Fibroblast of skin of back (primary cell): ENCODE measurements around the gene CMTM7.
"Not testable (repeated sequence)": the region's sequence is repeated elsewhere in the genome, so short reads cannot be mapped to it uniquely, and the experiment has no call there.

ENCODE experiments used
- DNase-seq: peaks from one replicate; pipeline ENCODE4 v3.0.0-alpha.2; 2013

Gene CMTM7

DNA sequence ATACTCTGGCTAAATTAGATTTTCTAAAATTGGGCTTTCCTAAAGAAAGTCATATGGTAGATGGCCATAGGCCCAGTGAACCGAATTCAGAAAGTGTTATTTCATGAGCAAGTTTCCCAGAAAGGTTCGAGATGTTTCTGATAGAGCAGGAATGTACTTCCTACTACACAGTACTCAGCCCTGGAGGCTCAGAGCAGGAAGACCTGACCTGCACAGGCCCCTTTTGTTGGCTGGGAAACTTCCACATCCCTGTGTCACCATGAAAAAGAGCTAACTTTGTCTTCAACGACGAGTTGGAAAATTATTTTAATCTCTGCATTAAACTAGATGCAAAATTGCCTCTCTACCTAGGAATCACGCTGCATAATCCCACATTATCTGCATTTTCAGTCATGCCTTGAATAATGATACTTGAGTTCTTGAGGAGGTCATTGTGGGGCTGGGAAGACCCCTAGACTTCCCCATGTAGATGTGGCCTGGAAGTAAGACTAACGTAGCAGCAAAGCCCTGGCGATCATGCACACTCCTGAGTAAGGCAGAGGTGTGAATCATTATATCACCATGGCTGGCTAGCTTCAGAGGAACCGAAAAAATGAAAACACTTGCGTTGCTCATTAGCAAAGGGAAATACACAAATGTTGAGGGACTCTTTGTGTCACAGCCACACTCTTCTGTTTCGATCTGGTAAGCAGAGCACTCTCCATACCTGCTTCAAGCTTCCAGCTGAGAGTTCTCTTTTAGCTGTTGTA, 47.1 kb downstream of the CMTM7 start:
- no peak for DNase-seq

DNA sequence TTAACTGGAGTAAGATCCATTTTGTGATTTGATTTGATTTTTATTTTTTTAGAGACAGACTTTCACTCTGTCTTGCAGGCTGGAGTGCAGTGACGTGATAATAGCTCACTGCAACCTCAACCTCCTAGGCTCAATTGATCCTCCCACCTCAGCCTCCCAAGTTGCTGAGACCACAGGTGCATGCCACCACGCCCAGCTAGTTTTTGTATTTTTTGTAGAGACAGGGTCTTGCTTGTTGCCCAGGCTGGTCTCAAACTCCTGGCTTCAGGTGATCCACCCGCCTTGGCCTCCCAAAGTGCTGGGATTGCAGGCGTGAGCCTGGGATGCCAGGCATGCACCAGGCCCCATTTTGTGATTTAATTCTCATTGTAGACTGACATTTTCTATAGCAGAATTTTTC, 47.8 kb downstream of the CMTM7 start:
- DNase-seq, result not testable (repeated sequence)

DNA sequence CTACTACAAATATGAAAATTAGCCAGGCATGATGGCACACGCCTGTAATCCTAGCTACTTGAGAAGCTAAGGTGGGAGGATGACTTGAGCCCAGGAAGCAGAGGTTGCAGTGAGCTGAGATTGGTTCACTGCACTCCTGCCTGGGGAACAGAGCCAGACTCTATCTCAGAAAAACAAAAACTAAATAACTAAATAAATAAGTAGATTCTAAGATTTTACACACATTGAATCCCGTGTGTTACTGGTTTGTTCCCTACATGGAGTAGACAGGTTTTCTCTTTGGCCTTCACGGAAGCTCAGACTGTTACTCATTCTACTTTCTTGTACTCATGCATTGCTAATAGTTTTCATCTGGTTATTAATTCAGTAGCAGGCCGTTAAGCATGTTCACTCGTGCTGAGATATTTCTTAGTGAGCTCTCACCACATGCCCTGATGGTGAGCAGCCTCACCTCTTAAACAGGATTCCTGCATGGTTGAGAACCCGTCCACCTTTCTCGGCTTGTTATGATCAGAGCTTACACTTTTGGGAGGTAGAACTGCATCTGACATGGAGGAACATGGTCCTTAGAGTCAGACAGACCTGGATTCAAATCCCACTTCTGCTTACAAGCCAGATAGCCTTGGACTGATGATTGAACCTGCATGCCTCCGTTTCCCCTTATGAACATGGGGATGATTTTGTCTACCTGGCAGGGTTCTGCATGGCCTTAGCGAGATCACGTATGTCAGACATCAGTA, 49.1 kb downstream of the CMTM7 start:
- DNase-seq, result no peak

DNA sequence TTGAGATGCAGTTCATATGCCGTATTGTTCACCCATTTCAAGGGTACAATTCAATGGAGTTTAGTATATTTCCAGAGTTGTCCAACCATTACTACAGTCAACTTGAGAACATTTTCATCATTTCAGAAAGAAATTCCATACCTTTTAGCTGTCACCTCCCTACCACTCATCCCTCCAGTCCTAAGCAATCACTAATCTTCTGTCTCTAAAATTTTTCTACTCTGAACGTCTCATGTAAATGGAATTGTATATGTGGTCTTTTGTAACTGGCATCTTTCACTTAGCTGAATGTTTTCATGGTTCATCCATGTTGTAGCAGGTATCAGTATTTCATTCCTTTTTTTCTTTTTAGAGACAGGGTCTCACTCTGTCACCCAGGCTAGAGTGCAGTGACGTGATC, 51.1 kb downstream of the CMTM7 start:
- peak; percentile 69 for DNase-seq

DNA sequence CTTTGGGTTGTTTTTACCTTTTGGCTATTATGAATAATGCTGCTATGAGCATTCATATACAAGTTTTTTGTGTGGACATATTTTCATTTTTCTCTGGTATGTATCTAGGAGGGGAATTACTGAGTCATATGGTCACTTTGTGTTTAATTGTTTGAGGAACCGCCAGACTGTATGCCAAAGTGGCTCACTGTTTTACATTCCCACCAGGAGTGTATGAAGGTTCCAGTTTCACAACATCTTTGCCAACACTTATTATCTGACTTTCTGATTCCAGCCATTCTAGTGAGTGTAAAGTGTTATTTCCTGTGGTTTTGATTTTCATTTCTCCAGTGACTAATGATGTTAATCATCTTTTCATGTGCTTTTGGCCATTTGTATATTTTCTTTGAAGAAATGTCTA, 51.8 kb downstream of the CMTM7 start:
- DNase-seq, result peak; percentile 77

DNA sequence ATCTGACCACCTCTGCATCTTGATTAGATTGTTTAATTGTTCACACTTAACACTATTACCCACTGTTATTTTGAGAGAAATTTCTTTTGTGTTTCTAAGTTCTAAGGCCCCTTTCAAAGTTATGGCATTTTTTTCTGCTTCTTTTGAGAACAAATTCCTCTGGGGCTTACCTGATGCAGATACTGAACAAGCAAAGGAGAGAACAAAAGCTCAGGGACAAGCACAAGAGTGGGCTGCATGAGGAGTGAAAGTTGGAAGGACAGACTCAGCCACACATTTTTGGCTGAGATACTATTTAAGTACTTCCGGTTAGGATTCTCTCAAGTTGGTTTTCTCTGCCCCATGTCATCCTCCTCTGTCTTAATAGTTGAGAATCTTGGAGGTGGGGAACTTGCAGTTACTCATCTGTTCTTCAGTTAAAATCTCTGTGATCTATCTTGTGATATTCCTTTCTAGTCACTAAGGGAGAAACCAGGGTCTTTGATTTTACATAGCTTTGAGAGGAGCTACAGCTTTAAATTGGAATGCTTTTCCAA, 56.3 kb downstream of the CMTM7 start:
- DNase-seq, result no peak

DNA sequence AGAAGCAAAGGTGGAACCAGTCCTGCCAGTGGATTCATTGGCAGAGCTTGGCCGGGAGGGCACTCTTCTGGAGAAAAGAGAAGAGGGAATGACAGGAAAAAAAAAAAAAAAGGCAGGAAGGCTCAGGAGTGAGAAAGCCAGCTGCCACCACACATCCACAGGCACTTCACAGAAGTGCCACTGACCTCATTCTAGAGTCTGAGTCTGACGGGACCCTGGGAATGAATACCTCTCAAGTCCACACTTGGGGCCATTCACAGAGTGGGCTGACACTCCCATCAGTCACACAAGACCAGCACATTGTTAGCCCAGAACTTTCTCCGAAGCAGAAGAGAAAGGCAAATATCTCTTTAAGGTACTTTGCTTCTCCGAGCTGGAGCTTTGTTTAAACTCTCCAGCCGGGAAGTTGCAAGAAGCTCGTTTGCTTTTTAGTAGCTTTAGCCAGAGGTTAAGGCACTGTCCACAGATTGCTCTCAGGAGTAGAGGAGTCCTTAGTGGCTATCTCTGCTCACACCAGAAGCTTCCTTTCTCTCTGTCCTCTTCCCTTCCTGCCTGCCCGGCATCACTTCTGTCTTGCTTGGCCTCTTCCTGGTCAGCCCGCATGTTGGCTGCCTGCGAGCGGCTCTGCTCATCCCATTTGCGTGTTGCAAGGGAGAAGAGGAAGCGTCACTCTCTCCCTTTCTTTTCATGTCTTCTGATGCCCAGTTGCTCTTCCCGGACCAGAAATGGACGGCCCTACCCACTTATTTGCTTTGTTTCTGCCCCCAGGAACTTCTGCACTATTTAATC, 57.2 kb downstream of the CMTM7 start:
- DNase-seq, result no peak

GRCh38 chr3:32449691-32450090, 58.0 kb downstream of the CMTM7 start:
- no peak for DNase-seq

GRCh38 chr3:32450426-32450825, 58.8 kb downstream of the CMTM7 start:
- no peak for DNase-seq

DNA sequence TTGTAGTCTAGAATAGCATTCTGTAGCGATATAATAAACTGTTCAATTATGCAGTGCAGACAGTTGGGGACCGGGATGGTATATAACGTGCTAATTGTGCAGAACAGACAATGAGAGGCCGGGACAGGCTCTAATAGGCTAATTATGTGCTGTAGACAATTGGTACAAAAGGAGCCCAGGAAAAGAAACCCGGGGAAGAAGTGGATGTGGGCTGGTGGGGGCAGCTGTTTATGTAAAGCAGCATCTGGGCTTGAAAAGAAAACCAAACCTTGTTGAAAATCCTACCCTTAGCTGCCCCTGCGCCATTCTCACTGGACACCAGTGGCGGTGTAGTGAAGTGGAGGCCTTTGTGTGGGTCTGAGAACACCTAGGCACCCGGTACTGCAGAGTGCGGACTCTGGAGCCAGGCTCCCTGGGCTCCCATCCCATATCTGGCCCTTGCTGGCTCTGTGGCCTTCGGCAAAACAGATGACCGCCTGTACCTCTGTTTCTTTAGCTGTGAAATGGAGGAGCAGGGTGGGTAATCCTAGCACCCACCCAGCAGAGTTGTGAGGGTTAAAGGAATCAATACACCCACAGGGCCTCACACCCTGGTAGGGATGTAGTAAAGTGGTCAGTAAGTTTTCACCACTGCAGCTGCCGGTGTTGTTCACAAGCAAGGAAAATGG, 59.5 kb downstream of the CMTM7 start:
- DNase-seq, result no peak

GRCh38 chr3:32452009-32452408, 60.4 kb downstream of the CMTM7 start:
- DNase-seq, result no peak

DNA sequence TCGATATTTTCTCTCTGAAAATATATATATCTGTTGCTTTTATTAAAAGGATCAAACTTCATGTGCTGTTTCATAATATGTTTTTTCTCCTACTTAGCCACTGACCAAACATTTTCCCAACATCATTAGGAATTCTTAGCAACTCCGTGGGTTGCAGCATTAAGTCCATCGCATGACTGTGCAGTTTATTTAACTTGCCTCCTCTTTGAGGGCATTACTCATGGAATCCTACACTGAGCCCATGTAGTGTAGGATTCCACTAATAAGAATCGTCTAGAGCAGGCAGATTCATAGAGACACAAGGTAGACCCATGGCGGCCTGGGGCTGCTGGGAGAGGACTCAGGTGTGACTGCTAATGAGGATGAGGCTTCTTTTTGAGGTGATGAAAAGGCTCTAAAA, 61.7 kb downstream of the CMTM7 start:
- peak; percentile 78 for DNase-seq

- no peak for DNase-seq
Measured at GRCh38 chr3:32454111-32454510, 62.5 kb downstream of the CMTM7 start.

GRCh38 chr3:32454731-32455608, 63.3 kb downstream of the CMTM7 start:
- no peak for DNase-seq

DNA sequence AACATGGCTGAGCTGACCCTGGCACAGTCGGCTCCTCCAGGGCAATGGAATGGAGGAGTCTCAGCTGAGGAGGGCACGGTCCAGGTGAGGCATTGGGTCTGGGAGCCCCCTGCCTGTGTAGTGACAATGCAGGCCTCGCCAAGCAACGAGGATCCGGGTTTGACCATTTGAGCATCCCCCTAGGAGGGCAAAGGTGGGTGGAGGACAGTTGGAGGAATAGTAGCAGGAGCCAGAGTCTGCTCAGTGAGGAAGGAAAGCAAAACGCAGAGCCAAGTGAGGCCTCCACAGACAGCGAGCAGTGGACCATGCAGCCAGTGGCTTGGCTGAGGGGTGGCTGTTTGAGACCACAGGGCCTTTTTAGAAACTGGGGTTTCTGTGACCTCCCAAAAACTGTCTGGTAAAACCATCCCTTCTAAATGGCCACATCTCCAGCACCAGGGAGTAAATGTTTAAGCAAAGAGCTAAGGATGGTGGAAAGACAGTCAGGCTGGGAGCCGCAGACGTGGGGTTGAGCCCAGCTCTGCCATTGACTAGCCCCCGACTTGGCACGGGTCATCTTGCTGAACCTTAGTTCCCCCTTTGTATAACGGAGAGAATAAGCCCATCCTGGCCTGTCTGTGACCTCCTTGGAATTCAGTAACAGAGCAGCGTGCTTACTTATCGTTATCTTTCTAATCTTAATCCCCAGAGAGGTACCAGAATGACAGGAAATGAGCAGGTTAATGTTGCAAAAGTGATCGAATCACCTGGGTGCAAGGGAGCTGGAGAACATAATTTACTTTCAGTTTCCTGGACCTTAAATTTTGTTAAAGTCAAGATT, 64.2 kb downstream of the CMTM7 start:
- DNase-seq, result no peak

GRCh38 chr3:32456429-32457130, 64.9 kb downstream of the CMTM7 start:
- no peak for DNase-seq

DNA sequence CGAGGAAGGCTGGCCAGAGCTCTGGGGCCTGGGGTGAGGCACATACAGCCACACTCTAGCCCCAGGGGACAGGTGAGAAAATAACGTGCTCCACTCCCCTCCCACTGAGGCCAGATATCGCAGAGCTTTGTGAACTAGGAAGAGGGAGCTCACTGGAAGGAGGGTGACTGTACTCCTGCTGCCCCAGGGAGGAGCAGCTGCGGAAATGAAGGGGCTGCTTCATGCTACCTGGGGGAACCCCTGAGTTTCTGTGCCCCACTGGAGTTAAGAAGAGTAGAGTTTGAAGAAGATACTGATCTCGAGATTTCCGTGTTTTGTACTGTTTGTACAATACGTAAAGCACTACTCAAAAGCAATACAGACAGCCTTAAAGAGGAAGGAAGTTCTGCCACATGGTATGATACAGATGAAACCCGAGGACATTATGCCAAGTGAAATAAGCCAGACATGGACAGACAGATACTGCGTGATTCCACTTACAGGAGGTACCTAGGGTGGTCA, 66.4 kb downstream of the CMTM7 start:
- DNase-seq, result no peak

GRCh38 chr3:32459450-32459849, 67.8 kb downstream of the CMTM7 start:
- DNase-seq, result no peak

DNA sequence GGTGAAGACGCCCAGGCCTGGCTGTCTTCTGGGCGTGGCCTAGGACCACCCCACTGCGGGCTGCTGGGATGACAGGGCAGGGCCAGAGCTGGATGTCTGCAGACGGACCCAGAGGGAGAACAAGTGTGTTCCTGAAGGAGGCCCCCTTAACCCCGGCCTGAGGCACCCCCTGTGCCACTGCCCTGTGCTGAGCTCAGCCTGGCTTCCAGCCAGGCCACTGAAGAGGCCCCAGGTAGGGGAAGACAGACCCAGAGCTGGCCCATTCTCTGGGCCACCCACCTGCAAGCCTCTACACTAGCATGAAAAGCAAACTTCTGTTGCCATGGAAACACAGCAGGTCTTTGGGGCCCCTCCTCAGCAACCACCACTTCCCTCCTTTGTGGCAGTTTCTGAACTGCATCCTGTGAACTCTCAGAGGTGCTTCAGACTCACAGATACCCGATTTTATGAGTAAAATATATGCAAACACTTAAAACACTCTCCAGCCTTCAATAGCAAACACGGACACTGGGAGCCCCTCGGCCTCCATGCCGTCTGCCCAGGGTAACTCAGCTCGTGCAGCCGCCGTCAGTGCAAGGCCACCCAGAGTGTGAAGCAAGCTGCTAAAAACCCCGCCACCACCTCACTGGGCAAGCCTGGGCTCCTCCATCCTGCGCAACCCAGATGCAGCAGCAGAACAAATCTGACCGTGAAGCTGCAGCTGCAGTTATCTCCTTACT, 68.5 kb downstream of the CMTM7 start:
- DNase-seq, result no peak
